Measurements from ENCODE around the gene RBCK1. TPM values are rescaled to one million over a fixed set of nuclear protein-coding genes. Genes with fewer than 3 reads are reported as not detected.
A peak's percentile ranks its signal among the peaks of the same experiment; 100 is the strongest.
"Not testable (repeated sequence)": the region's sequence is repeated elsewhere in the genome, so short reads cannot be mapped to it uniquely, and the experiment has no call there.

RBCK1 gene
- total RNA-seq (2014; rRNA removed; shearing (Covaris generic)): 91.7 and 95.5 TPM in 2 replicates

- DNase-seq (ENCODE audit: low spot score): peak; percentile 67
These were observed at the start of gene RBCK1 for GRCh38 chr20:407953-408842. RBCK1 (plus strand) TSS chr20:408299; CDS start chr20:408758, 459 bp downstream.

DNA sequence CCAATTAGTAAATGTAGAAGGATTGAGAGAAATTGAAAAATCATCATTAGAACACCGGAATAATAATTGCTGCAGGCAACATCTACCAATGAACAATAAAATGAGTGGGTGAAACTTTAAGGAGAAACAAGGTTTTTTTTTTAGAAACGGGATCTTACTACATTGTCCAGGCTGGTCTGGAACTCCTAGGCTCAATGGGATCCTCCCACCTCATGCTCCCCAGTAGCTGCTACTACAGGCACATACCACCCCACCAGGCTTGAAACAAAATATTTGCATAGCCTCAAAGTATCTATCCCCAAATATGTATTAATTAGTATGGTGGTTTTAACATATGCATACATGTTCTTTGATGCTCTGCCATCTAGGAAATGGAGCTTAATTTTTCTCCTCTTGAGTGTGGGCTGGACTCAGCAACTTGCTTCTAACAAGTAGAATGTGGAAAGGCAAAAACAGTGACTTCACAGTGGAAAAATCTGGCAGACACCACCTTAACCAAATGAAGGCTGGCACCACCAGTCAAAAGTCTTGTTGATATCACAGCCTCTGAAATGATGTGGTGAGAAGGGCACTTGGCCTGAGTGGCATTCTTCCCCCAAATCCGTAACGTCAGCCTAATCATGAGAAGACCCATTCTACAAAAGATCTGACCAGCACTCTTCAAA lies 49.1 kb upstream of the RBCK1 start:
- DNase-seq (ENCODE audit: low spot score): peak; percentile 30

DNA sequence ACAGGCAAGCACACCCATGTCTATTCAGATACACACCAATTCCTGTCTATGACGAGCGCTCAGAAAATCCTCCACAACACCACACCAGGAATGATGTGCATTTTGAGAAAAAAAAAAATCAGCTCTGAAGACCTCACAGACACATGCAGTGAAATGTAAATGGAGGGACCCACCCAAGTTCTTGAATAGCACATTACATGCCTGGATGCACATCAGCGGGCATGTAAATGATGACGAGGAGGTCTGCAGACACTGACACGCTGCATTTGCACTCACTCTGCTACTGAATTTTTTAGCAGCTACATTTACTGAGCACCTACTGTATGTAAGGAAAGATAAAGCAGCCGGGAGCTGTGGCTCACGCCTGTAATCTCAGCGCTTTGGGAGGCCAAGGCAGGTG lies 46.5 kb upstream of the RBCK1 start:
- DNase-seq (ENCODE audit: low spot score): peak; percentile 1

DNA sequence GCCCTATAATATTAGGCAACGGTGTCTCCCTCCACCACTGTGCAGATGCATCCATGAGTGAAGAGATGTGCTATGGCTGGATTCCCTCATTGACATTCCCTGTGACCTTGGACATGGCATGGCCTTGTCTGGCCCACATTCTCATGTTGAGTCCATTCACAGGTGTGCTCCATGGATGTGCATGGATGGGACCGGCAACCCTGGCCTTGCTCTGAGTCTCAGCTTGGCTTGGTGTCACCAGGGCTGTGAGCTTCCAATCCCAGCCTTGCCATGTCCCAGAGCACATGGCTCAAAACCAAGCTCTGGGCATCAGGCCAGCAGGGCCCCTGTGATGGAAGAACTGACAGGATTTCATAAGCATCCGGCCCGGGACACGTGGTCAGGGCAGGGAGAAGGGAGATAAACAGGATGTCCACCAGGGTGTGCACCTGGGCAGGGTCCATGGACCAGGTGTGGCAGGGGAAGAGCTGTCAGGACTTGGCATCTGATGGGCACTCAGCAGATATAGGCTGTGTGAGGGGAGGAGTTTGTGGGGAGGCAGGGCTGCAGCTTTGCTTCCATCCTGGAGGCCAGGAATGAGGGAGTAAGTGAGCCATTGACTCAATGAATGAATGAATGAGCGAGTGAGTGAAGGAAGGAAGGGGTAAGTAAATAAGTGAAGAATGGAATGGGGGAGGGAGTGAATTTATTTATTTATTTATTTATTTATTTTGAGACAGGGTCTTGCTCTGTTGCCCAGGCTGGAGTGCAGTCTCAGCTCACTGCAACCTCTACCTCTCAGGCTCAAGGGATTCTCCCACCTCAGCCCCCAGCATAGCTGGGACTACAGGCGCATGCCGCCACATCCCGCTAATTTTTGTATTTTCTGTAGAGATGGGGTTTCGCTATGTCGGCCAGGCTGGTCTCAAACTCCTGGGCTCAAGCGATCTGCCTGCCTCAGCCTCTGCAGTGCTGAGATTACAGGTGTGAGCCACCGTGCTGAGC lies 45.5 kb upstream of the RBCK1 start:
- DNase-seq (ENCODE audit: low spot score): peak; percentile 98

GRCh38 chr20:363319-364078 lies 44.6 kb upstream of the RBCK1 start:
- no peak for DNase-seq (ENCODE audit: low spot score)

- peak; percentile 69 for DNase-seq (ENCODE audit: low spot score)
These were observed 42.9 kb upstream of the RBCK1 start for GRCh38 chr20:364905-365794.

DNA sequence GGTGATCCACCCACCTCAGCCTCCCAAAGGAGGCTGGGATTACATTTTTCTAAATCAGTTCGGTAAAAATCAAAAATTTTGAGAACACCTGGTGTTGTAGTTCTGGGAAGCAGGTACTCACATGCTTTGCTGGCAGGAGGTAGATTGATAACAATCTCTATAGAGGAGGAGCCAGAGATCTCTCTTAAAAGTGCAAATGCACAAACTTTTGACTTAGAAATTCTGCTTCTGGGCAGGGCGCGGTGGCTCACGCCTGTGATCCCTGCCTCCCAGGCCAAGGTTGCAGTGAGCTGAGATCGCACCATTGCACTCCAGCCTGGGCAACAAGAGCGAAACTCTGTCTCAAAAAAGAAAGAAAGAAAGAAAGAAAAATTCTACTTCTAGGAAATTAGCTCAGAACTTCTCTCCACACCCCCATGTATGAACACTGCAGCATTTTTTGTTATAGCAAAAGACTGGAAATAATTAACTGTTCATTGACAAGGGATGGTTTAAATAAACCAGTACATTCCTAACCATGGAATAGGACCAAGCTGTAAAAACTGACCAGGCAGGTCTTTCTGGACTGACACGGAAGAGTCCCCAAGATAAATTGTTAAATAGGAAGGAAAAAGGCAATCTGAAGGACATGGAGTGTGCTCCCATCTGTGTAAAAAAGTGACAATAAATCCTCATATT lies 41.9 kb upstream of the RBCK1 start:
- DNase-seq (ENCODE audit: low spot score): no peak

- no peak for DNase-seq (ENCODE audit: low spot score)
These were observed 41.2 kb upstream of the RBCK1 start for GRCh38 chr20:366719-367485.

- DNase-seq (ENCODE audit: low spot score): no peak
These were observed 40.6 kb upstream of the RBCK1 start for GRCh38 chr20:367486-367887.

GRCh38 chr20:368915-369314 lies 39.2 kb upstream of the RBCK1 start:
- no peak for DNase-seq (ENCODE audit: low spot score)

DNA sequence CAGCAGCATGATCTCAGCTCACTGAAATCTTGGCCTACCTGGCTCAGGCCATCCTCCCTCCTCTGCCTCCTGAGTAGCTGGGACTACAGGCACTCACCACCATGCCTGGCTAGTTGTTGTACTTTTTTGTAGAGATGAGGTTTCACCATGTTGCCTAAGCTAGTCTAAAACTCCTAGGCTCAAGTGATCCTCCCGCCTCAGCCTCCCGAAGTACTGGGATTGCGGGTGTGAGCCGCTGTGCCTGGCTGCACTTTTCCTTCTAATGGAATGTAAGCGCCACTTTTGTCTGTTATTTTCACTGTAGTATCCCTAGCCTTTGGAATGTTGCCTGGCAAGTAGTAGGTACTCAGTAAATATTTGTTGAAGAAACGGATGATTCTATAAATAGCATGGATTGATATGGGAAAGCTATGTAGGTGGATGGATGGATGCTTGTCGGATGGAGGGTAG lies 37.9 kb upstream of the RBCK1 start:
- no peak for DNase-seq (ENCODE audit: low spot score)

GRCh38 chr20:370977-371754 lies 36.9 kb upstream of the RBCK1 start:
- no peak for DNase-seq (ENCODE audit: low spot score)

- DNase-seq (ENCODE audit: low spot score): peak; percentile 98
These were observed 36.1 kb upstream of the RBCK1 start for GRCh38 chr20:371755-372542.

GRCh38 chr20:372543-373082 lies 35.5 kb upstream of the RBCK1 start:
- not testable (repeated sequence) for DNase-seq (ENCODE audit: low spot score)

DNA sequence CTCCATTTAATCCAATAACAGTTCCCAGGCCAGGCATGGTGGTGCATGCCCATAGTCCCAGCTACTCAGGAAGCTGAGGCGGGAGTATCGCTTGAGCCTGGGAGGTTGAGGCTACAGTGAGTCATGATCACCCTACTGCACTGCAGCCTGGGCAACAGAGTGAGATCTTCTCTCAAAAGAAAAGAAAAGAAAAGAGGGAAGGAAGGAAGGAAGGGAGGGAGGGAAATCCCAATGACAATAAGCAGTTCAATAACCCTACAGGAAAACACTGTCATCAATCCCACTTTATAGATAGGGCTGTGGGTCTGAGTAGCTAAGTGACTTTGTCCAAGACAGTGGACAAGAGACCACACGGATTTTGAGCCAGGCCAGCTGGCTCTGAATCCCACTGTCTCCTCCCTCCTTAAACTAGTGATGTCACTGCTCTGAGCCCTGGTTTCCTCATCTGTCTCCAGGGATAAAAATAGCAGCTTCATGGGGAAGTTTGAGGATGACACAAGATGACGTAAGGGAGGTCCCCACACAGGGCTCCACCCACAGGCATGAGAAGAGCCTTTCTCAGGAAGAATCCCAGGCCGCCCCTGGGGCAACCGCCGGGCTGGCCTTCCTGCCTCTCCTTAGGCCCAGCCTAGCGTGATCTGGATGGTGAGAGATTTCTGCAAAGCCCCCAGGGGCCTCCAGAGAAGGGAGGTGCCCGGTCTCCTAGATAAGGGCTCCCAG lies 34.8 kb upstream of the RBCK1 start:
- DNase-seq (ENCODE audit: low spot score): peak; percentile 83

Data from H4 (cell line).